SK-N-SH (cell line): ENCODE results near the gene MINDY2. TPM values are rescaled to one million over a fixed set of nuclear protein-coding genes. Genes with fewer than 3 reads are reported as not detected.
A peak's percentile ranks its signal among the peaks of the same experiment; 100 is the strongest.

ENCODE experiments used
- CTCF ChIA-PET: fragments of 300-600, 350-600 bp; formaldehyde crosslinking; extraction: SDS; loops from one replicate; lab custom pipeline; 2021; lab: Yijun Ruan, JAX
- POLR2A ChIA-PET: fragments of 350-600 bp; sonication (Branson Sonifier 250); formaldehyde crosslinking; extraction: SDS; loops from one replicate; lab custom pipeline; 2020; ENCODE audit warnings: antibody characterized with exemption, inconsistent platforms; lab: Yijun Ruan, JAX
- DNase-seq: peaks from one replicate; pipeline ENCODE4 v3.0.0; 2012
- H2AFZ ChIP-seq: fragments of 200-600 bp; sonication (generic); 2 replicates; pipeline ENCODE4 v1.8.1; 2016; ENCODE audit warnings: antibody characterized with exemption, mild to moderate bottlenecking, low read depth
- H3F3A ChIP-seq: fragments of 200-600 bp; sonication (generic); replicated peaks from 2 replicates; pipeline ENCODE3; 2016; ENCODE audit warnings: antibody characterized with exemption, mild to moderate bottlenecking; ENCODE audit not compliant: insufficient read depth
- H3K27ac ChIP-seq, 2 experiments: fragments of 200-500 bp in 1 of 2; fragments of 200-600 bp in 1 of 2; sonication (Bioruptor generic) in 1 of 2; sonication (generic), shearing (Covaris generic) in 1 of 2; 2 replicates each; pipeline versions ENCODE4 v1.5.1 to v1.6.1; 2014 to 2016; ENCODE audit warnings: low read depth in 2 of 2, inconsistent platforms in 1 of 2, low read length in 1 of 2, mild to moderate bottlenecking in 1 of 2, mixed read lengths in 1 of 2
- H3K27me3 ChIP-seq: fragments of 200-600 bp; sonication (generic), shearing (Covaris generic); 2 replicates; pipeline ENCODE4 v1.6.1; 2016; ENCODE audit warnings: mixed run types; ENCODE audit not compliant: insufficient read depth
- H3K36me3 ChIP-seq, 2 experiments: fragments of 200-500 bp in 1 of 2; fragments of 200-600 bp in 1 of 2; sonication (Bioruptor generic) in 1 of 2; sonication (generic) in 1 of 2; replicated peaks in 1 of 2; 2 replicates each; pipeline versions ENCODE3 to v1.5.1; 2014 to 2016; ENCODE audit warnings: low read length in 1 of 2, mild to moderate bottlenecking in 1 of 2; ENCODE audit not compliant: insufficient read depth in 2 of 2, control insufficient read depth in 1 of 2
- H3K4me1 ChIP-seq, 2 experiments: fragments of 200-500 bp in 1 of 2; fragments of 200-600 bp in 1 of 2; sonication (Bioruptor generic) in 1 of 2; sonication (generic), shearing (Covaris generic) in 1 of 2; 2 replicates each; pipeline versions ENCODE4 v1.5.1 to v1.6.1; 2014 to 2016; ENCODE audit warnings: low read depth in 1 of 2, low read length in 1 of 2, mixed run types in 1 of 2; ENCODE audit not compliant: insufficient read depth in 2 of 2, control insufficient read depth in 1 of 2
- H3K4me2 ChIP-seq: fragments of 200-600 bp; sonication (generic), shearing (Covaris generic); 2 replicates; pipeline ENCODE4 v1.6.1; 2017; ENCODE audit warnings: mixed run types
- H3K4me3 ChIP-seq, 2 experiments: fragments of 200-500 bp in 1 of 2; fragments of 200-600 bp in 1 of 2; sonication (Bioruptor generic) in 1 of 2; sonication (generic), shearing (Covaris generic) in 1 of 2; 2 replicates each; pipeline versions ENCODE4 v1.5.1 to v1.8.1; 2014 to 2016; ENCODE audit warnings: low read depth in 2 of 2, inconsistent platforms in 1 of 2, low read length in 1 of 2, mild to moderate bottlenecking in 1 of 2, mixed read lengths in 1 of 2, moderate library complexity in 1 of 2
- H3K79me2 ChIP-seq: fragments of 200-600 bp; sonication (generic); 2 replicates; pipeline ENCODE4 v1.8.1; 2017; ENCODE audit warnings: mild to moderate bottlenecking; ENCODE audit not compliant: insufficient read depth
- H3K9ac ChIP-seq: fragments of 200-600 bp; sonication (generic); 2 replicates; pipeline ENCODE4 v1.6.1; 2017; ENCODE audit warnings: mixed run types
- H3K9me2 ChIP-seq: fragments of 200-600 bp; sonication (generic); 2 replicates; pipeline ENCODE4 v1.6.1; 2017; ENCODE audit warnings: mixed run types
- H3K9me3 ChIP-seq: fragments of 200-600 bp; sonication (generic); 2 replicates; pipeline ENCODE4 v1.6.1; 2017; ENCODE audit warnings: mixed run types, mild to moderate bottlenecking, moderate library complexity
- H4K20me1 ChIP-seq: fragments of 200-600 bp; sonication (generic); 2 replicates; pipeline ENCODE4 v1.6.1; 2017; ENCODE audit warnings: mild to moderate bottlenecking, mixed run types; ENCODE audit not compliant: insufficient read depth
- CHD2 ChIP-seq: fragments of 150-350 bp; IDR thresholded peaks from 2 replicates; pipeline ENCODE4 v1.6.1; 2018; ENCODE audit warnings: low read length; ENCODE audit not compliant: partially characterized antibody
- EP300 ChIP-seq, 2 experiments: IDR thresholded peaks; 2 replicates each; pipeline versions ENCODE4 v1.4.0 to v1.6.1; 2012; ENCODE audit warnings: borderline replicate concordance in 1 of 2, low read depth in 1 of 2, low read length in 1 of 2
- EZH2phosphoT487 ChIP-seq: fragments of 200-600 bp; sonication (generic); IDR thresholded peaks from 2 replicates; pipeline ENCODE4 v1.6.1; 2017; ENCODE audit warnings: low read depth, mixed run types, mild to moderate bottlenecking, antibody characterized with exemption, moderate library complexity, borderline replicate concordance
- FOSL2 ChIP-seq: IDR thresholded peaks from 2 replicates; pipeline ENCODE4 v1.4.0; 2012; ENCODE audit warnings: low read depth, mild to moderate bottlenecking, moderate library complexity, borderline replicate concordance
- FOXJ3 ChIP-seq: sonication (generic); formaldehyde crosslinking; IDR thresholded peaks from 2 replicates; pipeline ENCODE4 v1.5.1; 2020; ENCODE audit warnings: mild to moderate bottlenecking, missing genetic modification reagents
- FOXM1 ChIP-seq: IDR thresholded peaks from 2 replicates; pipeline ENCODE4 v1.4.0; 2012; ENCODE audit warnings: low read depth, mild to moderate bottlenecking
- GABPA ChIP-seq: IDR thresholded peaks from 2 replicates; pipeline ENCODE4 v1.4.0; 2012; ENCODE audit warnings: low read depth, mild to moderate bottlenecking
- GATA2 ChIP-seq: sonication (generic); formaldehyde crosslinking; IDR thresholded peaks from 2 replicates; pipeline ENCODE4 v1.5.0; 2020; ENCODE audit warnings: mild to moderate bottlenecking, missing genetic modification reagents
- JUND ChIP-seq: IDR thresholded peaks from 2 replicates; pipeline ENCODE4 v1.4.0; 2012
- MEF2A ChIP-seq: IDR thresholded peaks from 2 replicates; pipeline ENCODE4 v1.4.0; 2012; ENCODE audit warnings: low read depth, borderline replicate concordance
- NFIC ChIP-seq: IDR thresholded peaks from 2 replicates; pipeline ENCODE4 v1.4.0; 2012; ENCODE audit warnings: borderline replicate concordance
- POLR2AphosphoS5 ChIP-seq: IDR thresholded peaks from 2 replicates; pipeline ENCODE4 v1.6.1; 2012; ENCODE audit warnings: low read depth, low read length
- RAD21 ChIP-seq: IDR thresholded peaks from 2 replicates; pipeline ENCODE4 v1.6.1; 2012; ENCODE audit warnings: mild to moderate bottlenecking, low read length
- RCOR1 ChIP-seq: fragments of 150-350 bp; IDR thresholded peaks from 2 replicates; pipeline ENCODE4 v1.6.1; 2017; ENCODE audit warnings: antibody characterized with exemption, low read length
- RFX5 ChIP-seq: IDR thresholded peaks from 2 replicates; pipeline ENCODE4 v1.6.1; 2012; ENCODE audit warnings: mild to moderate bottlenecking, improper control_type of control experiment, low read length
- RXRA ChIP-seq: IDR thresholded peaks from 2 replicates; pipeline ENCODE4 v1.4.0; 2012; ENCODE audit warnings: low read depth, mild to moderate bottlenecking, borderline replicate concordance
- SMC3 ChIP-seq: IDR thresholded peaks from 2 replicates; pipeline ENCODE4 v1.6.1; 2012; ENCODE audit warnings: low read depth, low read length, improper control_type of control experiment
- TAF1 ChIP-seq: IDR thresholded peaks from 2 replicates; pipeline ENCODE4 v1.6.1; 2012; ENCODE audit warnings: low read depth, mild to moderate bottlenecking, low read length, moderate library complexity, borderline replicate concordance
- TCF12 ChIP-seq: IDR thresholded peaks from 2 replicates; pipeline ENCODE4 v1.4.0; 2012
- TEAD4 ChIP-seq: IDR thresholded peaks from 2 replicates; pipeline ENCODE4 v1.4.0; 2012; ENCODE audit warnings: mild to moderate bottlenecking, borderline replicate concordance; ENCODE audit not compliant: insufficient read depth
- YY1 ChIP-seq: IDR thresholded peaks from 2 replicates; pipeline ENCODE4 v1.4.0; 2012; ENCODE audit warnings: low read depth, mild to moderate bottlenecking
- WGBS: methylation state at CpG from one replicate; pipeline ENCODE4 v1.1.6; 2017; ENCODE audit warnings: low lambda C conversion rate; 5-methylcytosine and 5-hydroxymethylcytosine counted together
- polyA plus RNA-seq, 3 experiments: library from polyadenylated mRNA; depleted of rRNA; stranded (reverse); fragments of >200 nt; gene quantifications; 2 replicates each; pipeline ENCODE4 v1.2.3, GENCODE V29; 2012
- TF ChIP-seq, protein P1 (sequence below): fragments of 200-600 bp; sonication (generic); IDR thresholded peaks from 2 replicates; pipeline ENCODE4 v1.6.1; 2017; ENCODE audit warnings: antibody characterized with exemption, mild to moderate bottlenecking, moderate library complexity
- TF ChIP-seq, protein P2 (sequence below): fragments of 150-350 bp; IDR thresholded peaks from 2 replicates; pipeline ENCODE4 v1.6.1; 2016; ENCODE audit warnings: mild to moderate bottlenecking, low read depth, low read length
- TF ChIP-seq, protein P3 (sequence below): IDR thresholded peaks from 2 replicates; pipeline ENCODE4 v1.4.0; 2012; ENCODE audit warnings: low read depth, borderline replicate concordance
- TF ChIP-seq, protein P4 (sequence below): fragments of 150-350 bp; IDR thresholded peaks from 2 replicates; pipeline ENCODE4 v1.6.1; 2017; ENCODE audit warnings: antibody characterized with exemption, low read length, low read depth, borderline replicate concordance
- TF ChIP-seq, protein P5 (sequence below): IDR thresholded peaks from 2 replicates; pipeline ENCODE4; 2012

The MINDY2 gene
- polyA plus RNA-seq, 1 of the 3 experiments (the other 2 are of a cell fraction), result 1.0 TPM

DNA sequence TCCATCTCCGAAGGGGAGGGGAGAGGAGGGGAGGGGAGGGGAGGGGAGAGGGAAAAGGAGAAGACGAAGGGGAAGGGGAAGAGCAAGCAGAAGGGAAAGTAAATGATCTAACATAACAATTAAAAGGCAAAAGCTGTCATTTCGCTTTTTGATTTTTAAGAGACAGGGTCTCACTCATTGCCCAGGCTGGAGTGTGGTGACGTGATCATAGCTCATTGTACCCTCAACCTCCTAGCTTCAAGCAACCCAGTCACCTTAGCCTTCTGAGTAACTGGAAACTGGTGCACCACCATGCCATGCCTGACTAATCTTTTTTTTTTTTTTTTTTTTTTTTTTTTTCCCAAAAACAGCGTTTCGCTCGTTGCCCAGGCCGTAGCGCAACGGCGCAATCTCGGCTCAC is 44.2 kb upstream of the MINDY2 start (continued):
- TF ChIP-seq, protein P1, sequence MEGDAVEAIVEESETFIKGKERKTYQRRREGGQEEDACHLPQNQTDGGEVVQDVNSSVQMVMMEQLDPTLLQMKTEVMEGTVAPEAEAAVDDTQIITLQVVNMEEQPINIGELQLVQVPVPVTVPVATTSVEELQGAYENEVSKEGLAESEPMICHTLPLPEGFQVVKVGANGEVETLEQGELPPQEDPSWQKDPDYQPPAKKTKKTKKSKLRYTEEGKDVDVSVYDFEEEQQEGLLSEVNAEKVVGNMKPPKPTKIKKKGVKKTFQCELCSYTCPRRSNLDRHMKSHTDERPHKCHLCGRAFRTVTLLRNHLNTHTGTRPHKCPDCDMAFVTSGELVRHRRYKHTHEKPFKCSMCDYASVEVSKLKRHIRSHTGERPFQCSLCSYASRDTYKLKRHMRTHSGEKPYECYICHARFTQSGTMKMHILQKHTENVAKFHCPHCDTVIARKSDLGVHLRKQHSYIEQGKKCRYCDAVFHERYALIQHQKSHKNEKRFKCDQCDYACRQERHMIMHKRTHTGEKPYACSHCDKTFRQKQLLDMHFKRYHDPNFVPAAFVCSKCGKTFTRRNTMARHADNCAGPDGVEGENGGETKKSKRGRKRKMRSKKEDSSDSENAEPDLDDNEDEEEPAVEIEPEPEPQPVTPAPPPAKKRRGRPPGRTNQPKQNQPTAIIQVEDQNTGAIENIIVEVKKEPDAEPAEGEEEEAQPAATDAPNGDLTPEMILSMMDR, result no peak
- TF ChIP-seq RFX5 (no peak), CHD2 (no peak), GABPA (no peak), RCOR1 (no peak), RXRA (no peak), TEAD4 (no peak)

DNA sequence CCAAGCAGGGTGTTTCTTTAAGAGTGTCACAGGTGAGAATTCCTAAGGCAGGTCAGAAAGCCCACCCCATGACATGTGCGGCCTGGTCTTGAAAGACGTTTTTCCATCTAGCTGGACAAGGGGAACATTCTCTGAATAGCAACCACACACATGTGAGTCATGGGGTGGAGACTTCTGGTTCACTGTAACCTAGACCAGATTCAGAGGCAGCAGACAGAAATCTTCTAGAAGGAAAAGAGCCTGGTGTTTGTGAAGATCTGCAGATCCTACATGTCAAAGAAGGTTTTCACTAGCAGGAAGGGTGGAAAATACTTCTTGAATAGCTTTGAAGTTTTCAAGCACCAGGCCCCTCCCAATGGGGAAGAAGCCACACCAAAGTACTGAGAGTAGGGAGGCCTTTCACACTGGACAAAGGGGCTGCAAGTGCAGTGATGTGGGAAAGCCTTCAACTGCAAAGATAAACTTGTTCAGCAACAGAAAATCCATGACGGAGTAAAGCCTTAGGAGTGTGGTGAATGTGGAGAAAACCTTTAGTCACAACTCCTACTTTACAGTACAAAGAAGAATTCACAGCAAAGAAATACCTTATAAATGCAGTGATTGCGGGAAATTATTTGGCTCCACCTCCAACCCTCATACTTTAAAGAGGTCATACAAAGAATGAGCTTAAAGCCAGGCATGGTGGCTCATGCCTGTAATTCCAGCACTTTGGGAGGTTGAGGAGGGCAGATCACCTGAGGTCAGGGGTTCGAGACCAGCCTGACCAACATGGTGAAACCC is 39.2 kb upstream of the MINDY2 start:
- Histone ChIP-seq H3K79me2 (peaks cover 96% of the 10 kb centered on the region), H3K36me3 (peaks cover 0 to 3% of the 10 kb centered on the region in 2 experiments), H3K4me2 (no peak overlapping the region), H2AFZ (no peak overlapping the region), H3K4me1 (no peaks in the 10 kb centered on the region; a peak in 3 of 4 replicates), H3F3A (peaks cover 4% of the 10 kb centered on the region), H3K9me3 (no peaks in the 10 kb centered on the region), H3K27me3 (no peaks in the 10 kb centered on the region), H3K9ac (no peak overlapping the region), H3K9me2 (no peaks in the 10 kb centered on the region), H3K4me3 (no peak overlapping the region), H4K20me1 (peaks cover 44% of the 10 kb centered on the region), H3K27ac (peak overlapping the region in 1 of 2 experiments; percentile 50; a peak in 3 of 4 replicates)
- ChIA-PET CTCF (no interaction called here), POLR2A (no interaction called here)
- 83% methylated on average over 4 of the region's 5 CpGs for WGBS
- no peak for DNase-seq
- TF ChIP-seq, protein P2, sequence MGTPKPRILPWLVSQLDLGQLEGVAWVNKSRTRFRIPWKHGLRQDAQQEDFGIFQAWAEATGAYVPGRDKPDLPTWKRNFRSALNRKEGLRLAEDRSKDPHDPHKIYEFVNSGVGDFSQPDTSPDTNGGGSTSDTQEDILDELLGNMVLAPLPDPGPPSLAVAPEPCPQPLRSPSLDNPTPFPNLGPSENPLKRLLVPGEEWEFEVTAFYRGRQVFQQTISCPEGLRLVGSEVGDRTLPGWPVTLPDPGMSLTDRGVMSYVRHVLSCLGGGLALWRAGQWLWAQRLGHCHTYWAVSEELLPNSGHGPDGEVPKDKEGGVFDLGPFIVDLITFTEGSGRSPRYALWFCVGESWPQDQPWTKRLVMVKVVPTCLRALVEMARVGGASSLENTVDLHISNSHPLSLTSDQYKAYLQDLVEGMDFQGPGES, result no peak
- TF ChIP-seq, protein P3, sequence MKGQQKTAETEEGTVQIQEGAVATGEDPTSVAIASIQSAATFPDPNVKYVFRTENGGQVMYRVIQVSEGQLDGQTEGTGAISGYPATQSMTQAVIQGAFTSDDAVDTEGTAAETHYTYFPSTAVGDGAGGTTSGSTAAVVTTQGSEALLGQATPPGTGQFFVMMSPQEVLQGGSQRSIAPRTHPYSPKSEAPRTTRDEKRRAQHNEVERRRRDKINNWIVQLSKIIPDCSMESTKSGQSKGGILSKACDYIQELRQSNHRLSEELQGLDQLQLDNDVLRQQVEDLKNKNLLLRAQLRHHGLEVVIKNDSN, result no peak
- TF ChIP-seq TCF12, result peak; percentile 45; the same call in 1 of the 2 replicates
- TF ChIP-seq FOSL2, result peak; percentile 42; the same call in 1 of the 2 replicates
- TF ChIP-seq, protein P4, sequence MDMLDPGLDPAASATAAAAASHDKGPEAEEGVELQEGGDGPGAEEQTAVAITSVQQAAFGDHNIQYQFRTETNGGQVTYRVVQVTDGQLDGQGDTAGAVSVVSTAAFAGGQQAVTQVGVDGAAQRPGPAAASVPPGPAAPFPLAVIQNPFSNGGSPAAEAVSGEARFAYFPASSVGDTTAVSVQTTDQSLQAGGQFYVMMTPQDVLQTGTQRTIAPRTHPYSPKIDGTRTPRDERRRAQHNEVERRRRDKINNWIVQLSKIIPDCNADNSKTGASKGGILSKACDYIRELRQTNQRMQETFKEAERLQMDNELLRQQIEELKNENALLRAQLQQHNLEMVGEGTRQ, result no peak
- no peak for TF ChIP-seq RAD21
- no peak for TF ChIP-seq TEAD4
- TF ChIP-seq EZH2phosphoT487, result no peak
- TF ChIP-seq YY1, result no peak
- no peak for TF ChIP-seq CHD2
- no peak for TF ChIP-seq RXRA
- TF ChIP-seq MEF2A, result no peak
- TF ChIP-seq FOXJ3 (CRISPR knock-in tag), result no peak
- TF ChIP-seq, protein P5, sequence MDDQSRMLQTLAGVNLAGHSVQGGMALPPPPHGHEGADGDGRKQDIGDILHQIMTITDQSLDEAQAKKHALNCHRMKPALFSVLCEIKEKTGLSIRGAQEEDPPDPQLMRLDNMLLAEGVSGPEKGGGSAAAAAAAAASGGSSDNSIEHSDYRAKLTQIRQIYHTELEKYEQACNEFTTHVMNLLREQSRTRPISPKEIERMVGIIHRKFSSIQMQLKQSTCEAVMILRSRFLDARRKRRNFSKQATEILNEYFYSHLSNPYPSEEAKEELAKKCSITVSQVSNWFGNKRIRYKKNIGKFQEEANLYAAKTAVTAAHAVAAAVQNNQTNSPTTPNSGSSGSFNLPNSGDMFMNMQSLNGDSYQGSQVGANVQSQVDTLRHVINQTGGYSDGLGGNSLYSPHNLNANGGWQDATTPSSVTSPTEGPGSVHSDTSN, result peak; percentile 38; the same call in 1 of the 2 replicates
- TF ChIP-seq NFIC, result no peak
- no peak for TF ChIP-seq FOXM1
- peak; percentile 42; the same call in 1 of the 2 replicates for TF ChIP-seq JUND
- no peak for TF ChIP-seq SMC3
- TF ChIP-seq GABPA, result no peak
- no peak for TF ChIP-seq TAF1
- TF ChIP-seq GATA2 (CRISPR knock-in tag), result no peak
- no peak for TF ChIP-seq POLR2AphosphoS5
- TF ChIP-seq EP300 (IDR thresholded peaks at IDR 0.05; ENCODE audit: borderline replicate concordance in 1 of 2, low read depth in 1 of 2, low read length in 1 of 2), result no peak
